HG03558 (cell line): ENCODE measurements around the gene MT1A.

Experiments used
- ATAC-seq: cut with Tn5 transposase; IDR thresholded peaks from one replicate; pipeline ENCODE4 v1.9.1; 2021; ENCODE audit warnings: moderate number of reproducible peaks; ENCODE audit not compliant: unreplicated experiment; ENCODE audit errors: extremely low read depth

The MT1A gene

DNA sequence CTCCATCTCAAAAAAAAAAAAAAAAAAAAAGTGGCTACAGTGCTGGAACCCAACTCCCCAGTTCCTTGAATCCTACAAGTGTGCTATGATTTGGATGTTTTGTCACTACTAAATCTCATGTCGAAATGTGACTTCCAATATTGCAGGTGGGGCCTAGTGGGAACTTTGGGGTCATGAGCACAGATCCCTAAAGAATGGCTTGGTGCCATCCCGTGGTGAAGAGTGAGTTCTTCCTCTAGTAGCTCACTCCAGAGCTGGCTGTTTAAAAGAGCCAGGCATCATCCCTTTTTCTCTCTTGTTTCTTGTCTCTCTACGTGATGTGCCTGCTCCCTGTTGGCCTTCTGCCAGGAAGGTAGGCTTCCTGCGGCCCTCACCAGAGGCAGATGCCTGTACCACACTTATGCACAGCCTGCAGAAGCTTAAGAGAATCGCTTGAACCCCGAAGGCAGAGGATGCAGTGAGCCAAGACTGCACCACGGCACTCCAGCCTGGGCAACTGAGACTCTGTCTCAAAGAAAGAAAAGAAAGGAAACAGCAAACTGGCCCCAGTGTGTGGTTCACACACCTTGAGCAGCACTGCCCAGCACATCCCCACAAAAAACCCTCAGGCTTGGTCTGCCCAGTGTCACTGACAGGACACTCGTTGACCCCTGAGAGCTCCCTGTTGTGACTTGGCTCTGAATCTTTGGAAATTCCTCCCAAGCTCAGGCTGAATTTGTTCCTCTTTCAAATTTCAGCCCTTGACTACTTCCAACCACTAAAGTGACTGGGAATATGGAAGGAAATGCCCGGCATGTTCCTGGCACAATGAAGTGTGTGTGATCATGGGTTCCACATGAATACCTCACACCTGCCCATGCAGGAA lies 9.7 kb upstream of the MT1A start:
- no peak for ATAC-seq

DNA sequence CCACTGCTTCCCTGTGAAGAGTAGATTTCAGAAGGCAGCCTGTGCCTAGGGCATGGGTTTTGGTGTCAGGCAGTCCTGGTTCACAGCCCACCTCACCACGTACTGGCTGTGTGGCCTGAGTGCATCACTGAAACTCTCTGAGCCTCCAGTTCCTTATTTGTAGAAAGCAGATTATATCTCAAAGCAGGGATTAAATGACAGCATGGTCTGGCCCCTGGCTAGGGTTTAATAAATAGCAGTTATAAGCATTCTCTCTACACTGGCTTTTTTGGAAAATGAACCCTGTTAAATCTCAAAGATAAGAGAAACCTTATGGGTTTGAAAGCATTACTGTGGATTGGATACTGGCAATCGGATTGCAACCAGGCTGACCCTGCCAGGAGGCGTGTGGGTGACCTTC lies 8.9 kb upstream of the MT1A start:
- no peak for ATAC-seq

DNA sequence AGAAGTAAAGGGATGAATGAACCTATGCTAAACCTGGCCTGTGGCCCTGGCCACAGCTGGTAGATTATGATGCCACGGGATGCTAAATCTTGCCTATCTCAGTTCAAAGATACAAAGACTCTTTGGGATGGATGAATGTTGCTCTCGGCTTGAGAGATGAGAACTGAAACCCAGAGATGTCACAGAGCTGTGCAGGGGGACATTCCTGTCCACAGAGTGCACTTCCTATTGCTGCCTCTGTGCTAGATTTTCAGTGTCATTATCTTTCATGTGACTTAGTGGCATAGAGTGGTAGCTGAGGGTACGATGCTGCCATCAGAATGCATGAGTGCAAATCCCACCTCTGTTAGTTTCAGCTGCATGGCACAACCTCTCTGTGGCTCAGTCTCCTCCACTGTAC lies 8.3 kb upstream of the MT1A start:
- peak; percentile 72 for ATAC-seq

DNA sequence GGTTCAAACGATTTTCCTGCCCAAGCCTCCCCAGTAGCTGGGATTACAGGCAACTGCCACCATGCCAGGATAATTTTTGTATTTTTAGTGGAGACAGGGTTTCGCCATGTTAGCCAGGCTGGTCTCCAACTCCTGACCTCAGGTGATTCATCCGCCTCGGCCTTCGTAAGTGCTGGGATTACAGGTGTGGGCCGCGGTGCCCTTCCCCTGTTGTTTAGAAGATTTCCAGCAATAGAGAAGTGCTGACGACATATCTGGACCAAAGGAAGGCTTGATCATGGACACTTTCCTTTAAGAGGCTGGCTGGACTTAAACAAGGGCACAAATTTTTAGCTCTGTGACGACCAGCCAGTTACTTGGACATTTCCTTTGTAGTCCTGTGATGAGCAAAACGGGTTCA lies 7.3 kb upstream of the MT1A start:
- ATAC-seq: no peak

DNA sequence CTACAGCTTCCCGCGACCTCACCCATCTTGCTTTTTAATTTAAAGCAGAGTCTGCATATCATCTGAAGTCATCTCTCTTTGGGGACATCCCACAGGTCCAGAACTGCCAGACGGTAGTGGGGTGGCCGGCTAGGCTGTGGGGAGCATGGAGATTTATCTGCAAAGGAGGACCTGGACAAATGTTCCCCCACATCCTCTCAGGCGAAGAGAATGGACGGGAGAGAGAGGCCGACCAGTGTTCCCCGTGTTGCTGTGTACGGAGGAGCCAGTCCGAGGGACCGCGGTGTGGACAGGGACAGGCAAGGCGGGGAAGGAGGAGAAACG lies 6.7 kb upstream of the MT1A start:
- no peak for ATAC-seq

DNA sequence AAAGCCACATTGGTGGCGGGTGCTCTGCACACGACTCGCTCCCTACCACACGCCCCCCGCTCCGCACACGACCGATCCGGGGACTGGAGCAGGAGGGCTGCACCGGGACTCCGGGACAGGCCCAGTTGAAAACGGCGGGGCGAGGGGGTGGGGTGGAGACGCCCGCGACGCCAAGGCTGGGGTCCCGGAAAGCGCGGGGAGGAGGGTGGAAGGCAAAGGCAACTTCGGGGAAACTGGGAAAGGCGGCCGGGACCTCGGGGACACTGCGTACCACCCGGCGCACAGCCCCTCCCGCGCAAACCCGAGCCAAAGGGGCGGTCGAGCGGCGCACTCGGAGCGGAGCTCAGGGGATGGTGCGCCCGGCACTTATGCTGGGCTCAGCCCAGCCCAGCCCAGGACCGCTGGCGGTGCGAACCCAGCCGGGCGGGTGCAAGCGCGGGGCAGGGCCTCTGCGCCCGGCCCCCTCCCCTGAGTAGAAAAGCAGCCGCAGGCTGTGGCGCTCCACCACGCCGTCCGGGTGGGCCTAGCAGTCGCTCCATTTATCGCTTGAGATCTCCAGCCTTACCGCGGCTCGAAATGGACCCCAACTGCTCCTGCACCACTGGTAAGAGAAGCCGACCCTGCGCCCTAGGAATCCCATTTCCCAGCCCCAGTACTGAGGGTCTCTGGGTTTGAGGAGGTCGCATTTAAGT lies 6.2 kb upstream of the MT1A start, which contains the start of gene MT1M:
TSS of gene MT1M (plus strand) at position 504 of the 692 bp plus-strand sequence. CDS start at position 577, 73 bp downstream.
- ATAC-seq: no peak

DNA sequence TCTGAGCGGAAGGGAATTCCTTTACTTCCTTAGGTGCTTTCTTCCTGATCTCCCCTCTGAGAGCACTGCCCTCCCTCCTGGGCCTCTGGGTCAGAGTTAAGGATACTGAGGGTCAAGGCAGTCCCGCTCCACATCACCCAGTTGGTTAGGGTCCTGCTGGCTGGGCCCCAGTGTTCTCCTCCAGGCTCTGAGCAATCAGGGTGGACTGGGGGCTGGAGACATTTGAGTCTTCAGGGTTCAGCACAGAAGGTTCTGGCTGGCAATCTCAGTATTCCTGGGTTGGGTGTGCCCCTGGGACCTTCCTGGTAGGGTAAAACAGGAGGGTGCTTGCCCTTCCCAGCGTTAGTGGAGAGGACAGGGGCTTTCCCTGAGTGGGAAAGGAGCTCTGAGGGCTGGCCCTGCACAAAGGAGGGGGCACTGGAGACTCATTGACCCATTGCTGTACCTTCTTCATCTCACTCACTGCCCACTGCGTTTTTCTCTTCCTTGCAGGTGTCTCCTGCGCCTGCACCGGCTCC lies 5.6 kb upstream of the MT1A start:
- no peak for ATAC-seq

DNA sequence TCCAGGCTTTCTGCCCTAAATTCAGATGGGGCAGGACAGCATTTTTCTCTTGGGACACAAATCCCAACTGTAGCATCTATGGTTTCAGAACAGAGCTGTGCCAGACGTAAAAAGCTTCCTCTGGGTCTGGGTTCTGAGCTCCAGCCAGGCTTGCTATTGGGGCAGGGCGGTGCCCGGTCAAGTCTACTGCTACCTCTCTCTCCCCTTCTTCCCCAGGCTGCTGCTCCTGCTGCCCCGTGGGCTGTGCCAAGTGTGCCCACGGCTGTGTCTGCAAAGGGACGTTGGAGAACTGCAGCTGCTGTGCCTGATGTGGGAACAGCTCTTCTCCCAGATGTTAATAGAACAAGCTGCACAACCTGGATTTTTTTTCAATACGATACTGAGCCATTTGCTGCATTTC lies 4.9 kb upstream of the MT1A start:
- ATAC-seq: no peak

DNA sequence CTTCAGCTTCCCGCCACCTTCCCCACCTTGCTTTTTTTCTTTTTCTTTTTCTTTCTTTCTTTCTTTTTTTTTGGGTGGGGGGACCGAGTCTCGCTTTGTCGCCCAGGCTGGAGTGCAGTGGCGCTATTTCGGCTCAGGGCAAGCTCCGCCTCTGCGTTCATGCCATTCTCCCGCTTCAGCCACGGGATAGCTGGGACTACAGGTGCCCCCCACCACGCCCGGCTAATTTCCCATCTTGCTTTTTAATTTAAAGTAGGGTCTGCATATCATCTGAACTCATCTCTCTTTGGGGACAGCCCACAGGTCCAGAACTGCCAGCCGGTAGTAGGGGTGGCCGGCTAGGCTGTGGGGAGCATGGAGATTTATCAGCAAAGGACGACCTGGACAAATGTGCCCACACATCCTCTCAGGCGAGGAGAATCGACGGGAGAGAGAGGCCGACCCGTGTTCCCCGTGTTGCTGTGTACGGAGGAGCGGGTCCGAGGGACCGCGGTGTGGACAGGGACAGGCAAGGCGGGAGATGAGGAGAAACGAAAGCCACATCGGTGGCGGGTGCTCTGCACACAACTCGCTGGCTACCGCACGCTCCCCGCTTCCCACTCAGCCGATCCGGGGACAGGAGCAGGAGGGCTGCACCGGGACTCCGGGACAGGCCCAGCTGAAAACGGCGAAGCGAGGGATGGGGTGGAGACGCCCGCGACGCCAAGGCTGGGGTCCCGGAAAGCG lies 3.6 kb upstream of the MT1A start:
- ATAC-seq: no peak

DNA sequence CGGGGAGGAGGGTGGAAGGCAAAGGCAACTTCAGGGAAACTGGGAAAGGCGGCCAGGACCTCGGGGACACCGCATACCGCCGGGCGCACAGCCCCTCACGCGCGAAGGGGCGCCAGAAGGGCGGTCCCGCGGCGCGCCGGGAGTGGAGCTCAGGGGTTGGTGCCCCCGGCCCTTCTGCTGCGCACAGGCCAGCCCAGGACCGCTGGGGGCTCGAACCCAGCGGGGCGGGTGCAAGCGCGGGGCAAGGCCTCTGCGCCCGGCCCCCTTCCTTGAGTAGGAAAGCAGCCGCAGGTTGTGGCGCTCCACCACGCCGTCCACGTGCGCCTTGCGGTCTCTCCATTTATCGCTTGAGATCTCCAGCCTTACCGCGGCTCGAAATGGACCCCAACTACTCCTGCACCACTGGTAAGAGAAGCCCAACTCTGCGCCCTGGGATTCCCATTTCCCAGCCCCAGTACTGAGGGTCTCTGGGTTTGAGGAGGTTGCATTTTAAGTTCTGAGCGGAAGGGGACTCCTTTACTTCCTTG lies 3.0 kb upstream of the MT1A start:
- no peak for ATAC-seq

DNA sequence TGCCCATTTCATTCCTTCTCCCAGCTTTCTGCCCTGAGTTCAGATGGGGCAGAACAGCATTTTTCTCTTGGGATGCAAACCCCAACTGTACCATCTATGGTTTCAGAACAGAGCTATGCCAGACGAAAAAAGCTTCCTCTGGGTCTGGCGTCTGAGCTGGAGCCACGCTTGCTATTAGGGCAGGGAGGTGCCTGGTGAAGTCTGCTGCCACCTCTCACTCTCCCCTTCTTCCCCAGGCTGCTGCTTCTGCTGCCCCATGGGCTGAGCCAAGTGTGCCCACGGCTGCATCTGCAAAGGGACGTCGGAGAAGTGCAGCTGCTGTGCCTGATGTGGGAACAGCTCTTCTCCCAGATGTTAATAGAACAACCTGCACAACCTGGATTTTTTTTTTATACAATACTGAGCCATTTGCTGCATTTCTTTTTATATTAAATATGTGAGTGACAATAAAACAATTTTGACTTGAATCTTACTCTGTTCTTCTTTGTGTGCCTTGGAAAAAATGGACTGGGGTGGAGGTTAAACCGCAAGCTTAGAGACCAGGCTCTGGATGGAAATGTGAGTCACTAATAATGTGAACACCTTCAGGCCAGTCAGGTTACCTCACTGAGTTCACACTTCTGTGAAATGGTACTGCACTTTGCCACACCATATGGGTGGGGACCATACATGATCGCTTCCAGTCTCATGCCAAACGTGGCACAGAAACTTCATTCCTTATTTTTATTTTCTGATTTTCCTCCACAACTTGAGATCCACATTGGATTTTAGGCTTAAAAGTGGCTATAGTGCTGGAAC lies 1.7 kb upstream of the MT1A start:
- no peak for ATAC-seq

DNA sequence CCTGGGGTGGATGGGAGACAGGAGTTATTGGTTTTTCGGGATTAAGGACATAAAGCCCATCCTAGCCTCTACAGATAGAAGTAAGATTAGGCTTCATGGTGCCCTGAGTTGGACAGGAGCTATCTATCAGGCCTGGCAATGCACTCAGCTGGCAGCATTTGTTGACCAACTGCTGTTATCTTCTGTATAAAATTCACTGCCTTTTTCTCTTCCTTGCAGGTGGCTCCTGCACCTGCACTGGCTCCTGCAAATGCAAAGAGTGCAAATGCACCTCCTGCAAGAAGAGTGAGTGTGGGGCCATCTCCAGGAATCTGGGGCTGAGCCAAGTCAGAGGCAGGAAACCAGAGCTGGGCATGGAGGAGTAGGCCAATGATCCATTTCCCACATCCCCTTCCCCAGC lies 579 bp downstream of the MT1A start:
- no peak for ATAC-seq

DNA sequence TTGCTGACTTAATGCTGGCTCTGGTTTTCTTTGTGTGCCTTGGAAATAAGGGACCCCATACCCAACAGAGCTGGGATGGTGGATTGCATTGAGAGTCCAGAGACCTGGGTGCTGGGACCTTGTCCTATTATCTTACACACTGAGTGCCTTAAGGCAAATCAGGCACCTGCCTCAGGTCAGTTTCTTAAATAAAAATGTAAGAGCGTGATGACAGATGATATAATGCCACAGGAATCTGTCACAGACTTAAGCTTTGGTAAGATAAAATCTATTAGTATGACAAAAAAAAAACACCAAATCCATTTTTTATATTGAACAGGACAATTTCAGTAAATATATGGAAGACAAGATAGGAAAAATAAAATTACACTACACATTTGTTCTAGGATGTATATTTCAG lies 1.6 kb downstream of the MT1A start:
- no peak for ATAC-seq

DNA sequence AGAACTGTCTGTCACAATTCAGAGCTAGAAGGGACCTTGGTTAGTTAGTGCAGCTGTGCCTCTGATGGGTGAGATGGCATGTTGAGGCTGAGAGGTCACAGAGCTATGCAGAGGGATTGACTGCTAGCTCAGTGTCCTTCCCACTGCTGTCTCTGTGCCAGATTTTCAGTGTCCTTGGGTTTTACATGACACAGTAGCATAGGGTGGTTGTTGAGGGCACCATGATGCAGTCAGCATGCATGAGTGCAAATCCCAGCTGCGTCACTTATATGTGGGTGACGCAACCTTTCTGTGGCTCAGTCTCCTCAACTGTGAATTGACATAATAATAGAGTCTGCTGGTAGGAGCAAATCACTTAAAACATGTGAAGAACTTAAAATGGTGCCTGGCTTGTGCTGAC lies 2.7 kb downstream of the MT1A start:
- ATAC-seq: no peak

DNA sequence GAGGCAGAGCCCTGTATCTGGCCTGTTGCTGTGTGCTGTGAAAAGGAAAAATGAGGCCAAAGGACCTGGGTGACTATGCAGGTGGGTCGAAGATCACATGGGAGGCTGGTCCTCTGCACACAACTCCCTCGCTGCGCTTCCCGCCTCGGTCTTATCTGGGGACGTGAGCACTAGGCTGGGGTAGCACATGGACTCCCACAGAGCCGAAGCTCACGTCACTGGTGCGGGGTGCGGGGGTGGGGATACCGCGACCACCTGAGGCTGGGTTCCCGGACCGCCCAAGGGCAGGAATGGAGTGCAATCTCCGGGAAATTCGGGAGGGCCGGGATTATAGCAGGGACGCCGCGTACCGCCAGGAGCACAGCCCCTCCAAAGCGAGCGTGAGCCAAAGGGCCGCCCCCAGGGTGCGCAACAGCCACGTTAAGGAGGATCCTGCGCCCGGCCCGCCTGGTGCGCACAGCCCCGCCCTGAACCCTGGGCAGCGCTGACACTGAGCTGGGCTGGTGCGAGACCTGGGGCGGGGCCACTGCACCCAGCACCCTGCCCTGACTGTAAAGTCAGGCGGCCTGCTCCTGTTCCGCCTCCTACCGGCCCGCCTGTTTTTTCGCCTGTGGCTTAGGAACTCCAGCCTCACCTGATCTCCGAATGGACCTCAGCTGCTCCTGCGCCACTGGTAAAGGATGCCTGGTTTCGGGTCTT lies 4.8 kb downstream of the MT1A start:
- ATAC-seq: no peak

DNA sequence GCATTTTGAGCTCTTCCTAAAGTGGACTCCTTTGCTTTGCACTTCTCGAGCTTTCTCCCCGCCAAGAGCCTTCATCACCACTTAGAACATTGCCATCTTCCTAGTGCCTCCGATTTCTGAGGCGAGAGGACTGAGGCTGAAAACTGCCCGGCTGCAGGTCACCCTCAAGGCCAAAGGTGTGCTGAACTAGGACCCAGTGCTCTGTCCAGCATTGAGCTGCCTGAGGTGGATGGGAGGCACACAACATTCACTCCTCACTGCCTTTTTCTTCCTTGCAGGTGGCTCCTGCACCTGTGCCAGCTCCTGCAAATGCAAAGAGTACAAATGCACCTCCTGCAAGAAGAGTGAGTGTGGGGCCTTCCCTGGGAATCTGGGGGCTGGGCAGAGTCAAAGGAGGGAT lies 5.4 kb downstream of the MT1A start:
- no peak for ATAC-seq

DNA sequence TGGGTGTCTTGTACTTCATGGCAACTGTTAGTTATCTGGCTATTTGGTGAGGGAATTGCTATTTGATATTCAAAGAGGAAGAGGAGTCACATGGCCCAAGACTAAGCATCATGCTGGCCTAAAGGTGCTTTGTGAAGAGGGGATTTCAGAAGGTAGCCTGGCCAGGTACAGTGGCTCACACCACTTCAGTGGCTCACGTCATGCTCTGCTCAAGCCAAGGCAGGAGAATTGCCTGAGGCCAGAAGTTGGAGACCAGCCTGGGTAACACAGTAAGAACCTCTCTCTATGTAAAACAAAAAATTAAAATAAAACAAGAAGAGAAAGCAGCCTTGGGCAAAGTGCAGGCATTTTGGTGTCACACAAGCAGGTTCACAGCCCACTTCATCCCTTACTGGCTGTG lies 6.8 kb downstream of the MT1A start:
- no peak for ATAC-seq

DNA sequence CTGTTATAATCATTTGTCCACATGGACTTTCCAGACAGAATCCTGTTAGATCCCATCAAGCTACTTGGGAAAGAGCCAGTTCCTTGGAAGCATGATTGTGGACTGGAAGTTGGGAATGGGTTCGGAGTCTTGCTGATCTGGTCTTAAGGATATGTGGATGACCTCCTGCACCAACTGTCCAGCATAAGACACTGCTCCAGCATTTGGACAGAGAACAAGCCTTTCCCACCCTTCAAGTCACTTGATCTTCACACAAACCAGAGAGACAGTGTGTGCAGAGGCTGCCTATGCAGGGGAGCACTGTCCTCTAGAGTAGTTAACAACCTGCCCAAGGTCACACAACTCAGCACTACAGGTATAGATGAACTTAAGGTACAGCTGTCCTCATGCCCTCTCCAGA lies 7.4 kb downstream of the MT1A start:
- no peak for ATAC-seq

DNA sequence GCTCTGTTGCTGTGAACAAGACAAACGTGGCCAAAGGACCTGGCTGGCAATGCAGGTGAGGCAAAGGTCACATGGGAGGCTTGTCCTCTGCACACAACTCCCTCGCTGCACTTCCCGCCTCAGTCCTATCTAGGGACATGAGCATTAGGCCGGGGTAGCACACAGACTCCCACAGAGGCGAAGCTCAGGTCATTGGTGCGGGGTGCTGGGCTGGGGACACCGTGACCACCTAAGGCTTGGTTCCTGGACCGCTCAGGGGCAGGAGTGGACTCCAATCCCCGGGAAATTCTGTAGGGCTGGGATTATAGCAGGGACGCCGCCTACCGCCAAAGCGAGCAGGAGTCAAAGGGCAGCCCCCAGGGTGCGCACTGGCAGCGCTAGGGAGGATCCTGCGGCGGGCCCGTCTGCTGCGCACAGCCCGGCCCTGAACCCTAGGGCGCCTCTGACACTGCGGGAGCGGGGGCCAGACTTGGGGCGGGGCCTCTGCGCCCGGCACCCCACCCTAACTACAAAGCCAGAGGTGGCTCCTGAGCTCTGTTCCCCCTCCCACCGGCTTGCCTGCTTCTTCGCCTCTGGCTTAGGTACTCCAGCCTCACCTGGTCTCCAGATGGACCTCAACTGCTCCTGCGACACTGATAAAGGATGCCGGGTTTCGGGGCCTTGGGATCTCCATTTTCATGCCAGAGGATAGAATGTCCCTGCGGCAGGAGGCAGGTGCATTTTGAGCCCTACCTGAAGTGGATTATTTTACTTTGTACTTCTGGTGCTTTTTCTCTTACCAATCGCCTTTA lies 9.4 kb downstream of the MT1A start:
- no peak for ATAC-seq
